Measurements from ENCODE around the gene GFER.
"Not testable (repeated sequence)": the region's sequence is repeated elsewhere in the genome, so short reads cannot be mapped to it uniquely, and the experiment has no call there.

The GFER gene

DNA sequence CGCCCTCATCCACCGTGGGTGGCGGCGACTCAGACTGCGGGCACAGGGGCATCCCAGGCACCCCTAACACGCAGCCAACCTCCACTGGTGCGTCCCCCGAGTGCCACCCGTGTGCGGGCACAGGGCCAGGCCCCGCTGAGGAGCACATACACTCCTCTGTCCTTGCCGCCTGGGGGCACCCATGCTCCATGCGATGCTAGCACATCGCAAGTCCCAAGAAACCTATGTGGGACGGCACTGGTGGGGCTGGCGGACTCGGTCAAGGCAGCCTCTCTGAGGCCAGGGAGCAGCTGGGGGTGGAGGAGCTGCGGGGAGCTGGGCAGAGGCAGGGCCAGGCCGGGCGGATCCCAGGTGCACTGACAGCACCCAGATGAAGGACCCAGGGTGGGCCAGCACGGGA, 21.7 kb downstream of the GFER start:
- DNase-seq (ENCODE audit: low read depth), result no peak

DNA sequence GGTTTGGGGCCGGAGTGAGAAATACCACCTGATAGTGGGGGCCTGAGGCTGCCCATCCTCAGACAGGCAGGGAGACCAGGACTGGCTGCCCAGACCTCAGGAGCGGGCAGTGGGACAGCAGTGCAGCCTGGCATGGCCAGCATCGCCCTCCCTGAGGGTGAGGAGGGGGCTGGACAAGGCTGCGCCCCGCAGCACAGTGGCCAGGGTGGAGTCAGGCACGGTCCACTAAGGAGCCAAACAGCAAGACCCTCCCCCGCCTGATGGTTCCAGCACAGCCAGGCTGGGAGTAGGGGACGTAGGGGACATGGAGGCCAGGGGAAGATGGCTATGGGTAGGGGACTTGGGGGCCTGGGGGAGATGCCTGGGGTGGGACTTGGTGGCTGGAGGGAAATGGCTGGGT, 22.3 kb downstream of the GFER start:
- DNase-seq (ENCODE audit: low read depth), result no peak

DNA sequence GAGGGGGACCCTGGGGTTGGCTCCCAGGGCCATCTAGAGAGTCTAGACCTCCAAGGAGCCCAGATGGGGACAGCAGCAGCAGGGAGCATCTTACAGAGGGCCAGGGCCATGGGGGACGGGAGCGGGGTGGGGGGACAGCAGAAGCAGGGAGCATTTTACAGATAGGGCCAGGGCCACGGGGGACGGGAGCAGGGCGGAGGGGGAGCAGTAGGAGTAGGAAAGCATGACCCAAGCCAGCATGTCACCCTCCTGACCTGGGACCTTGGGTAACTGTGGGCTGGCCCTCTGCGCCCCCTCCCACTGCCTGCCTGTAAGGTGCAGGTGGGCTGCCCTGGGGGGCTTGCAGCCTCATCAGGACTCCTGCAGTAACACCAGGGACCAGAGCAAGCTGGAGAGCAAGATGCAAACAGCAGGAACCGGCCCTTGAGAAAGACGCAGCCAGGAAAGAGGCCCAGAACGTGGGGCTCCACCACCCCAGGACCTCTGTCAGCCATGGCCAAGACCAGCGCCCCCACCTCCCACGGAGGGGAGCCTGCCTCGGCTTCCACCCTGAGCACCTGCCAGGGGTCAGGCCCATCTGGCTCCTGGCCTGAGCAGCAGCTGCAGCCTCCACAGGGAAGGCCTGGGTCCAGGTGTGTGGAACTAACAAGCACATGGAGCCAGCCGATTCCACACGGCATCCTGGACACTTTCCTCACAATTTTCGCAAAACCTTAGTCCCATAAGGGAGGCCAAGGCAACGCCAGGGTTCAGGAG, 23.3 kb downstream of the GFER start:
- DNase-seq (ENCODE audit: low read depth), result no peak

- peak; percentile 92 for DNase-seq (ENCODE audit: low read depth)
Measured at GRCh38 chr16:2008009-2008526, 24.1 kb downstream of the GFER start.

DNA sequence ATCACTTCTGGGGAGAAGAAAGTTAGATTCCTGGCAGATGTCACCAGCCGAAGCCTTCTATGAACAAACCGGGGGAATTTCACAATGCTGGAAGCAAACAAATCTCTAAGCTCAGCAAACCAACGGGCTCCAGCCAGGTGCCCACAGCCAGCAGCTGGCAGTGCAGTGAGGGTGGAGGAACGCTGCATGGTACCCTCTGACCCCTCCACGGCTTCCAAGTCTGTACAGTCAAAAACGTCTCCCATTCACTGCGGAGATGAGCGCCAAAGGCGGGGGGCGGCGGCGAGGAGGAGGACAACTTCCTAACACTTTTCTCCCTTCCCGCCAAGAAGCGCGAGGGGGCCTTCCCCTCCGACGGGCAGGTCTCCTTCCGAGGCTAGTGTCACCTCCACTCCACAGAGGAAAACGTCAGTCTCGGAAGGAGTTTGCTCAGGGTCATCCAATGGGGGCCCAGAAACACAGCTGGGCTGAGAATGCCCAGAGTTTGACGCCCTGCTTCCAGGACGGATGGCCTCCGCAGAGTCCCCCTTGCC, 24.7 kb downstream of the GFER start:
- DNase-seq (ENCODE audit: low read depth), result peak; percentile 72

GRCh38 chr16:2009164-2009711, 25.2 kb downstream of the GFER start:
- no peak for DNase-seq (ENCODE audit: low read depth)

- peak; percentile 92 for DNase-seq (ENCODE audit: low read depth)
Measured at GRCh38 chr16:2009791-2010510, 26.0 kb downstream of the GFER start, which contains the start of gene ZNF598. ZNF598 (minus strand) TSS chr16:2009821.

- not testable (repeated sequence) for DNase-seq (ENCODE audit: low read depth)
Measured at GRCh38 chr16:2011726-2012125, 27.7 kb downstream of the GFER start.

DNA sequence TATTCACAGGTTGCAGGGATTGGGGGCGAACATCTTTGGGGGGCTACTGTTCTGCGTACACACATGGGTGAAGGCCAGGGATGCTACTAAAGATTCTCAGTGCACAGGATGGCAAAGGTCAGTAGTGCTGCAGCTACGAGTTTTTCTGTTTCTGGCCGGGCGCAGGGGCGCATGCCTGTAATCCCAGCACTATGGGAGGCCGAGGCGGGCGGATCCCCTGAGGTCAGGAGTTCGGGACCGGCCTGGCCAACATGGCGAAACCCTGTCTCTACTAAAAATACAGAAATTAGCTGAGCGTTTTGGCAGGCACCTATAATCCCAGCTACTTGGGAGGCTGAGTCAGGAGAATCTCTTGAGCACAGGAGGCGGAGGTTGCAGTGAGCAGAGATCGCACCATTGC, 29.5 kb downstream of the GFER start:
- DNase-seq (ENCODE audit: low read depth), result no peak

DNA sequence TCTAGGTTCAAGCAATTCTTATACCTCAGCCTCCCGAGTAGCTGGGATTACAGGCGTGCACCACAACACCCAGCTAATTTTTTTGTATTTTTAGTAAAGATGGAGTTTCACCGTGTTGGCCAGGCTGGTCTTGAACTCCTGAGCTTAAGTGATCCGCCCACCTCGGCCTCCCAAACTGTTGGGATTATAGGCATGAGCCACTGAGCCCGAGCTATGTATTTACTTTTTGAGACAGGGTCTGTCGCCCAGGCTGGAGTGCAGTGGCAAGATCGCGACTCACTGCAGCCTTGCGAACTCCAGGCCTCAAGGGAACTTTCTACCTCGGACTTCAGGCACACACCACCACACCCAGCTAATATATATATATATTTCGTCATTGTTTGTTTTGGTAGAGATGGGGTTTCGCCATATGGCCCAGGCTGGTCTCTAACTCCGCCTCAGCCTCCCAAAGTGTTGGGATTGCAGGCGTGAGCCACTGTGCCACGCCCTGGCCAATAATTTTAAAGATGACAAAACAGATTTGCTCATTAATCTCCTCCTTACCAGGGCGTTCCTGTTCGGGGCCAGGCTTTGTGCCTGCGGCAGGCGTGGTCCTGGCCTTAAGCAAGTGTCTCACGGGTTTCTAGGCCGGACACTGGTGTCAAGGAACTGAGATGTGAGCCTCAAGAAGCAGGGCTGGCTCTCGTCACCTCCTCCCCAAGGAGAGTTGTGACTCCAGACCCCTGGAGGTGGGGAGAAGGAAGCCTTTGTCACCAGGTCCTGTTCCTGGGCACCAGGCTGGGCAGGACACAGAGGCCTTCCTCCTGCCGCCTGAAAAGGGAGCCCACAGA, 31.3 kb downstream of the GFER start:
- peak; percentile 76 for DNase-seq (ENCODE audit: low read depth)

DNA sequence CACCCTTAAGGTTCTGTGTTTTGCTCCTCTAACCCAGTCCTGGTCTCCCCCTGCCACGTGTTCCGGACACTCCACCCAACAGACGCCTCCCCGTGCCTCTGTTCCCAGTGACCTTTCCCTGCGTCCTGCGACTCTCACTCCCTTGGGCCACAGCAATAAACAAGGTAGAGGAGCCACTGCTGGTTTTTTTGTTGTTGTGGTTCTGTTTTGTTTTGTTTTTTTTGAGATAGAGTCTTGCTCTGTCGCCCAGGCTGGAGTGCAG, 31.9 kb downstream of the GFER start:
- DNase-seq (ENCODE audit: low read depth), result no peak

DNA sequence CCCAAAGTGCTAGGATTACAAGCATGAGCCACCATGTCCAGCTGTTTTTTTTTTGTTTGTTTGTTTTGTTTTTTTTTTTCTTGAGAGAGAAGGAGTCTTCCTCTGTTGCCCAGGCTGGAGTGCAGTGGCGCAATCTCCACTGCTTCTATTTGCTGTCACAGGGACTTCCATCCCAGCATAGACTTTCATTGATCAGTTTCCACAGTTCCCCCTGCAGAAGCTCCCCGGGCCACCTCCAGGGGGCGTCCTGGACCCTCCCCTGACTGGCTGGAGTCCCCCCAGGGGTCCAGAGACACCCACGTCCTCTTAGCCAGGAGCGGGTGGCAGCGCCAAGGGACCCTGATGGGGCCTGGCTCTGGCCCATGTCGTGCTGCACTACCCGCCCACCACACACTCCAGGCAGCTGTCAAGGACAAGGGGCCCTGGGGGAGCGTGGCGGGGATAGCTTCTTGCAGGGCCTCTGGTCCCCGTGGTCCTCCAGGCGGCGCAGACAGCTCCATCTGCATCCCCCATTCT, 32.5 kb downstream of the GFER start:
- no peak for DNase-seq (ENCODE audit: low read depth)

DNA sequence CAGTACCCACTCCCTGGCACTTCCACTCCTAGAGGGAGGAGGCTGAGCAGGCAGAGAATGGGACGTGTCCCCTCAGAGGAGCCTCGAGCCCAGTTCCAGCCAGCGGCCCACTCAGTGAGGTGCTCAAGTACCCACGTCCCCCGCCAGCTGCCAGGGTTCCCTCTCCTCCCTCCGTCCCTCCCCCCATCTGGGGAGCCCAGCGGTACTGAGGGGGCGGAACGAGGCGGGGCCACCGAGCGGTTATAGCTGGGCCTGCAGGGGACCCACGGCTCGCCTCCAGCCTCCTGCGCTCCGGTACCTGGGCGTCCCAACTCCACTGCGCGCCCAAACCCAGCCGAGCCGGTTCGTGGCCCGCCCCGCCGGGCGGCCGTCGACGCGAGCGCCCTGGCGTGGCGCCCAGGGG, 35.5 kb downstream of the GFER start, which contains the start of gene NPW:
TSS of gene NPW (plus strand) at position 268 of the 403 bp plus-strand sequence.
- DNase-seq (ENCODE audit: low read depth), result no peak

- no peak for DNase-seq (ENCODE audit: low read depth)
Measured at GRCh38 chr16:2019921-2020831, 36.2 kb downstream of the GFER start.

DNA sequence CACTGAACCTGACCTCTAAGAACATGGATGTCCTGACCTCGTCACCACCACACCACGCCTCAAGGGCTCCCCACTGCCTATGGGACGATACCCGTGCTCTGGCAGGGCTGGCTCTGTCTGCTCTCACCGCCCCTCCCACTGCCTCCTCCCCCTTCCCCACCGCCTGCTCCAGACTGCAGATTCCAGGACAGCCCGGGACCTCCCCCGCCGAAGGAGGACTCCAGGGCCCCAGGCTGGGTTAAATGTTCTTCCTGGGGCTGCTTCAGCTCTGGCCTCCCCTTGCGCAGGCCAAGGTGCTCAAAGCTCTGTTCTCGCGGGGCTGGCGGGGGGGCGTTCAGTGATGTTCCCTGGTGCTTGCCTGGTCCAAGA, 38.7 kb downstream of the GFER start:
- peak; percentile 41 for DNase-seq (ENCODE audit: low read depth)

- DNase-seq (ENCODE audit: low read depth), result peak; percentile 76
Measured at GRCh38 chr16:2023092-2024031, 39.4 kb downstream of the GFER start.

- DNase-seq (ENCODE audit: low read depth), result no peak
Measured at GRCh38 chr16:2024032-2024420, 40.0 kb downstream of the GFER start.

DNA sequence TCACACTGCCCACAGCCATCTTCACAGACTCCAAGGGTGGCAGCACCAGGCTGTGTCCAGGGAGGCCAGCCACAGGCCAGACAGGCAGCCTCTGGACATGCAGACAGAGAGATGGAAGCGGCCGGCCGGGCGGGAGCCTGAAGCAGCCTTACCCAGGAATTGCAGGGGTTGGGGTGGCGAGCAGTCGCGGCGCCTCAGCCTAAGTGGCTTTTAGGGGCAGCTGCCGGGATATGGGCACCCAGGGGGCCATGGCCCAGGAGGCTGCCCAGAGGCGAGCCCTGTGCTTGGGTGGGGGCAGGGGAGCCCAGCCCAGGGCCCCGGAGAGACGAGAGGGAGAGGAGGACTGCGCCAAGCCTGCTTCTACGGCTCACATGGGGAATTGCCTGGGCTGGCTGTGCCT, 41.3 kb downstream of the GFER start:
- DNase-seq (ENCODE audit: low read depth), result no peak

- no peak for DNase-seq (ENCODE audit: low read depth)
Measured at GRCh38 chr16:2025878-2026460, 42.0 kb downstream of the GFER start.
